CD14-positive monocyte (primary cell): ENCODE results near the gene TYMP. TPM values are rescaled to one million over a fixed set of nuclear protein-coding genes. Genes with fewer than 3 reads are reported as not detected.

Experiments
- DNase-seq, 3 donors: peaks; one replicate each; pipeline ENCODE4 v3.0.0-alpha.2; 2011 to 2022
- H2AFZ ChIP-seq: 2 replicates; pipeline ENCODE4 v1.6.0; 2012; ENCODE audit warnings: mild to moderate bottlenecking, low read depth, low read length, inconsistent platforms; ENCODE audit not compliant: insufficient read depth, poor library complexity, severe bottlenecking
- H3K27ac ChIP-seq, 2 donors: 1 replicate in 1 of 2; 2 replicates in 1 of 2; pipeline ENCODE4 v1.5.1; 2012 to 2013; ENCODE audit warnings: low read length in 2 of 2, control low read depth in 1 of 2, inconsistent platforms in 1 of 2, low read depth in 1 of 2, mild to moderate bottlenecking in 1 of 2
- H3K27me3 ChIP-seq, 2 donors: one replicate each; pipeline versions ENCODE4 v1.6.0 to v1.6.1; 2011 to 2013; ENCODE audit warnings: low read length in 2 of 2; ENCODE audit not compliant: control insufficient read depth in 2 of 2, insufficient read depth in 2 of 2
- H3K36me3 ChIP-seq, 2 donors: replicated peaks in 1 of 2; 1 replicate in 1 of 2; 2 replicates in 1 of 2; pipeline versions ENCODE4 v1.5.1 to v1.6.1; 2012 to 2013; ENCODE audit warnings: low read length in 2 of 2, control low read depth in 1 of 2, inconsistent platforms in 1 of 2, mild to moderate bottlenecking in 1 of 2; ENCODE audit not compliant: insufficient read depth in 2 of 2, control insufficient read depth in 1 of 2
- H3K4me1 ChIP-seq, 2 donors: 1 replicate in 1 of 2; 2 replicates in 1 of 2; pipeline versions ENCODE4 v1.5.1 to v1.6.1; 2012 to 2013; ENCODE audit warnings: low read length in 2 of 2, control low read depth in 1 of 2, inconsistent platforms in 1 of 2, mild to moderate bottlenecking in 1 of 2, moderate library complexity in 1 of 2; ENCODE audit not compliant: insufficient read depth in 2 of 2, control insufficient read depth in 1 of 2
- H3K4me2 ChIP-seq: replicated peaks from 2 replicates; pipeline ENCODE3; 2012; ENCODE audit warnings: low read length, moderate library complexity, mild to moderate bottlenecking; ENCODE audit not compliant: poor library complexity, severe bottlenecking; ENCODE audit errors: extremely low read depth
- H3K4me3 ChIP-seq, 3 experiments: fragments of 200-600 bp in 1 of 3; sonication (generic) in 1 of 3; replicated peaks in 1 of 3; 1 replicate in 2 of 3; 2 replicates in 1 of 3; pipeline ENCODE4 v1.5.1; 2011 to 2013; ENCODE audit warnings: low read length in 3 of 3, mild to moderate bottlenecking in 3 of 3, control low read depth in 2 of 3, low read depth in 2 of 3, inconsistent platforms in 1 of 3, moderate library complexity in 1 of 3
- H3K79me2 ChIP-seq: 2 replicates; pipeline ENCODE4 v1.6.0; 2012; ENCODE audit warnings: mild to moderate bottlenecking, control low read depth, inconsistent platforms, low read length, moderate library complexity; ENCODE audit not compliant: insufficient read depth
- H3K9ac ChIP-seq: 2 replicates; pipeline ENCODE4 v1.6.0; 2017; ENCODE audit warnings: low read length, mild to moderate bottlenecking; ENCODE audit not compliant: insufficient read depth, poor library complexity, severe bottlenecking
- H3K9me3 ChIP-seq, 2 donors: replicated peaks in 1 of 2; 1 replicate in 1 of 2; 2 replicates in 1 of 2; pipeline versions ENCODE4 v1.5.1 to v1.6.1; 2012 to 2013; ENCODE audit warnings: low read length in 2 of 2, control low read depth in 1 of 2; ENCODE audit not compliant: control insufficient read depth in 1 of 2, insufficient read depth in 1 of 2
- H4K20me1 ChIP-seq: 2 replicates; pipeline ENCODE4 v1.6.0; 2012; ENCODE audit warnings: mild to moderate bottlenecking, low read length, control low read depth, moderate library complexity; ENCODE audit not compliant: insufficient read depth
- H3K27ac Mint-ChIP-seq, 7 donors: one replicate each; pipeline ENCODE4 v1.8.0; 2020; ENCODE audit warnings: mild to moderate bottlenecking in 7 of 7, mixed read lengths in 7 of 7, moderate library complexity in 6 of 7, inconsistent platforms in 2 of 7
- H3K27me3 Mint-ChIP-seq, 3 donors: one replicate each; pipeline ENCODE4 v1.8.0; 2021 to 2022; ENCODE audit warnings: low read depth in 3 of 3, mild to moderate bottlenecking in 3 of 3, mixed read lengths in 3 of 3, moderate library complexity in 3 of 3, inconsistent platforms in 1 of 3
- H3K36me3 Mint-ChIP-seq, 2 donors: one replicate each; pipeline ENCODE4 v1.8.0; 2020; ENCODE audit warnings: mixed read lengths in 2 of 2, inconsistent platforms in 1 of 2, mild to moderate bottlenecking in 1 of 2
- H3K4me1 Mint-ChIP-seq: one replicate; pipeline ENCODE4 v1.8.0; 2020; ENCODE audit warnings: mild to moderate bottlenecking, mixed read lengths
- H3K4me3 Mint-ChIP-seq, 2 donors: one replicate each; pipeline ENCODE4 v1.8.0; 2020; ENCODE audit warnings: mild to moderate bottlenecking in 2 of 2, mixed read lengths in 2 of 2, moderate library complexity in 1 of 2
- H3K9me3 Mint-ChIP-seq, 7 donors: one replicate each; pipeline ENCODE4 v1.8.0; 2020 to 2022; ENCODE audit warnings: mixed read lengths in 7 of 7, mild to moderate bottlenecking in 6 of 7, moderate library complexity in 6 of 7, inconsistent platforms in 2 of 7
- WGBS: methylation state at CpG from one replicate; pipeline ENCODE4 v1.1.5; 2013; ENCODE audit warnings: missing lambda C conversion rate; ENCODE audit not compliant: insufficient coverage; 5-methylcytosine and 5-hydroxymethylcytosine counted together
- intact Hi-C, 2 donors: fragments of 100-400 bp; cut with micrococcal nuclease; formaldehyde crosslinking; loops; one replicate each; pipeline versions ENCODE4 v1.15.0 to v1.15.1; 2023
- polyA plus RNA-seq, 3 donors: library from polyadenylated mRNA; depleted of rRNA in 1 of 3; unstranded in 2 of 3; stranded (reverse) in 1 of 3; fragments of 300-500 nt in 2 of 3; fragments of >200 nt in 1 of 3; fragmentation: Illumina TruSeq in 2 of 3; gene quantifications; 1 replicate in 2 of 3; 2 replicates in 1 of 3; pipeline ENCODE4 v1.2.3, GENCODE V29; 2012 to 2021
- TF ChIP-seq, protein P1 (sequence below): fragments of 200-600 bp; IDR thresholded peaks from one replicate; pipeline ENCODE4 v1.8.0; 2022; ENCODE audit warnings: antibody characterized with exemption, mild to moderate bottlenecking

Gene TYMP
- polyA plus RNA-seq, 3 donors, result 787 to 994 (median 955) TPM

DNA sequence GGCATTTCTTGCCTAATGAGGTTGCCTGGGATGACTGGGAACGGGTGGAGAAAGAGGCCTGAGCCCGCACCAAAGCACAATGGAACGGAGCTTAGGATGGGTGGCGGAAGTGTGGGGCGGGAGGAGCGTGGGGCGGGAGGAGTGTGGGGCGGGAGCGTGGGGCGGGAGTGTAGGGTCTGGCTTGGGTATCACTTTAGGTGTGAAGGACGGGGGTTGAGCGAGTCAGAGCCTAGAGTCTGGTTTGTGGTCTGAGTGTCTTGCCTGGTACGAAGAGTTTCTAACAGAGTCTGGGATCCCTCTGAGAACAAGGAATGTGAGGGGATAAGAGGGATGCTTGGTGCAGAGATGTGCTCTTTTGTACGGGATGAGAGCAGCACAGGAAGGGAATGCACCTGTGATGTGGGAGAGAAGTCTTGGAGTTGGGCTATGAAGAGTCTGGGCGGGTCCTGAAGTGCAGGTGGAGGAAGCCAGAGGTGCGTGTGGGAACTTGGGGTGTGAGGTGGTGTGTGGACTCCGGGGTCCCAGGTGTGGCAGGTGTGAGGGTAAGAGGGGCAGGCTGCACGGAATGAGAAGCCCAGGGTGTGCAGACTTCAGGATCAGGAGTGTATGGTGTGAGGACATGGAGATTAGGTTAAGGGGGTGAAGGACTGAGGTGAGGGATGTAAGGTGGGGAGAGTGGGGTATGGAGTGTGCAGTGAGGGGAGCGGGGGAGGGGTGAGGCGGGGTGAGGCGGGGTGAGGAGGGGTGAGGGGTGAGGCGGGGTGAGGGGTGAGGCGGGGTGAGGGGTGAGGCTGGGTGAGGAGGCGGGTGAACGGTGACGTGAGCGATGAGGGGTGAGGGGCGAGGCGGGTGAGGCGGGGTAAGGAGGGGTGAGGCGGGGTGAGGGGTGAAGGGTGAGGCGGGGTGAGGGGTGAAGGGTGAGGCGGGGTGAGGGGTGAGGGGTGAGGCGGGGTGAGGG lies 31.9 kb upstream of the TYMP start:
- intact Hi-C loops, result loop anchor here (2.0 to 5.0 kb wide), 6 partner anchors 17 to 61 kb away; partner anchors contain the start of genes KLHDC7B (in 2 of the 2), CHKB (in 1 of the 2), LMF2 (in 1 of the 2) and NCAPH2 (in 1 of the 2)

DNA sequence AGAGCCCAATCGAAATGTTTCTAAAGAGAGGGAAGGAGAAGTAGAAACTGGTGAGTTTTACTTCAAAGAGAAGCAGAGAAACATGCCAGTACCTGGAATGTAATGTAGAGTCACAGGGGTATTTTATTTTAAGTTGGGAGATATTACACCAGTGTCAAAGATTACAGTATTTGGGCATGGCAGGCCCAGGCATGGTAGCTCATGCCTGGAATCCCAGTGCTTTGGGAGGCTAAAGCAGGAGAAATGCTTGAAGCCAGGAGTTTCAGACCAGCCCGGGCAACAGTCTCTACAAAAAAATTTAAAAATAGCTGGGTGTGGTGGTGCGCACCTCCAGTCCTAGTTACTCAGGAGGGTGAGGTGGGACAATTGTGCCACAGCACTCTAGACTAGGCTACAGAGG lies 30.2 kb upstream of the TYMP start:
- no peak for DNase-seq
- peaks cover 6% of the 10 kb centered on the region for H3K79me2 ChIP-seq
- H2AFZ ChIP-seq, result no peak overlapping the region
- H3K4me2 ChIP-seq, result no peak overlapping the region
- peaks cover 16 to 17% (median 17%) of the 10 kb centered on the region in 3 donors for H3K27me3 Mint-ChIP-seq
- H3K27me3 ChIP-seq, result peaks cover 0 to 8% of the 10 kb centered on the region in 2 donors
- no peaks in the 10 kb centered on the region for H3K36me3 Mint-ChIP-seq
- no peaks in the 10 kb centered on the region for H3K36me3 ChIP-seq
- no peak overlapping the region for H3K4me3 ChIP-seq
- no peaks in the 10 kb centered on the region for H3K9me3 ChIP-seq
- peaks cover 17% of the 10 kb centered on the region for H3K4me1 Mint-ChIP-seq
- WGBS, result 67% methylated on average over 1 of the region's 3 CpGs
- H3K4me1 ChIP-seq, result peaks cover 8 to 13% of the 10 kb centered on the region in 2 donors
- H3K27ac Mint-ChIP-seq, result no peak overlapping the region
- no peak overlapping the region for H3K27ac ChIP-seq
- intact Hi-C loops, result loop anchor here (2.0 to 5.0 kb wide), 4 partner anchors 15 to 62 kb away; partner anchors contain the start of genes KLHDC7B (in 1 of the 2), LMF2 (in 1 of the 2), NCAPH2 (in 1 of the 2) and SCO2 (in 1 of the 2)
- TF ChIP-seq, protein P1, sequence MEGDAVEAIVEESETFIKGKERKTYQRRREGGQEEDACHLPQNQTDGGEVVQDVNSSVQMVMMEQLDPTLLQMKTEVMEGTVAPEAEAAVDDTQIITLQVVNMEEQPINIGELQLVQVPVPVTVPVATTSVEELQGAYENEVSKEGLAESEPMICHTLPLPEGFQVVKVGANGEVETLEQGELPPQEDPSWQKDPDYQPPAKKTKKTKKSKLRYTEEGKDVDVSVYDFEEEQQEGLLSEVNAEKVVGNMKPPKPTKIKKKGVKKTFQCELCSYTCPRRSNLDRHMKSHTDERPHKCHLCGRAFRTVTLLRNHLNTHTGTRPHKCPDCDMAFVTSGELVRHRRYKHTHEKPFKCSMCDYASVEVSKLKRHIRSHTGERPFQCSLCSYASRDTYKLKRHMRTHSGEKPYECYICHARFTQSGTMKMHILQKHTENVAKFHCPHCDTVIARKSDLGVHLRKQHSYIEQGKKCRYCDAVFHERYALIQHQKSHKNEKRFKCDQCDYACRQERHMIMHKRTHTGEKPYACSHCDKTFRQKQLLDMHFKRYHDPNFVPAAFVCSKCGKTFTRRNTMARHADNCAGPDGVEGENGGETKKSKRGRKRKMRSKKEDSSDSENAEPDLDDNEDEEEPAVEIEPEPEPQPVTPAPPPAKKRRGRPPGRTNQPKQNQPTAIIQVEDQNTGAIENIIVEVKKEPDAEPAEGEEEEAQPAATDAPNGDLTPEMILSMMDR, result no peak
- H4K20me1 ChIP-seq, result no peaks in the 10 kb centered on the region
- H3K9me3 Mint-ChIP-seq, result peaks cover 0 to 2% (median 0%) of the 10 kb centered on the region in 7 donors
- no peak overlapping the region for H3K4me3 Mint-ChIP-seq
- no peak overlapping the region for H3K9ac ChIP-seq

More for the DNA sequence above, 31.9 kb upstream of the TYMP start:
- WGBS, result 95% methylated on average over 18 of the region's 34 CpGs
- no peak overlapping the region for H3K9ac ChIP-seq
- TF ChIP-seq, protein P1, result no peak
- H3K27ac Mint-ChIP-seq, result peak overlapping the region in 6 of 7 donors; percentile 39 to 81 (median 64)
- no peak for DNase-seq
- H3K4me2 ChIP-seq, result no peak overlapping the region
- H3K36me3 ChIP-seq, result no peaks in the 10 kb centered on the region
- H3K4me1 ChIP-seq, result peaks cover 8 to 13% of the 10 kb centered on the region in 2 donors
- H3K27me3 Mint-ChIP-seq, result peaks cover 16 to 22% (median 17%) of the 10 kb centered on the region in 3 donors
- no peaks in the 10 kb centered on the region for H4K20me1 ChIP-seq
- H3K27ac ChIP-seq, result no peak overlapping the region
- H3K4me1 Mint-ChIP-seq, result peaks cover 17% of the 10 kb centered on the region
- H3K9me3 Mint-ChIP-seq, result peaks cover 0 to 2% (median 0%) of the 10 kb centered on the region in 7 donors
- H3K4me3 ChIP-seq, result no peak overlapping the region
- peaks cover 6% of the 10 kb centered on the region for H3K79me2 ChIP-seq
- H3K4me3 Mint-ChIP-seq, result peak overlapping the region; percentile 49 to 56
- peaks cover 0 to 8% of the 10 kb centered on the region in 2 donors for H3K27me3 ChIP-seq
- no peaks in the 10 kb centered on the region for H3K9me3 ChIP-seq
- no peak overlapping the region for H2AFZ ChIP-seq
- H3K36me3 Mint-ChIP-seq, result no peaks in the 10 kb centered on the region
